HCT116 (cell line): Measurements from ENCODE around the gene TPH1. TPM values are rescaled to one million over a fixed set of nuclear protein-coding genes. Genes with fewer than 3 reads are reported as not detected.

Source experiments
- ATAC-seq: fragments of 200-7000 bp; cut with Tn5 transposase; 2 replicates; pipeline ENCODE4 v1.9.1; 2020; ENCODE audit warnings: mild to moderate bottlenecking, moderate library complexity
- BruUV-seq: library from RNA; stranded (reverse); fragments of 400-500 nt; replicated peaks from 2 replicates; lab custom pipeline; 2021; lab: Mats Ljungman, UMichigan
- CTCF ChIA-PET: fragments of 300-600 bp; sonication (Branson Sonifier 250); formaldehyde crosslinking; loops from one replicate; lab custom pipeline; 2021; ENCODE audit warnings: antibody characterized with exemption; lab: Charles Lee
- POLR2A ChIA-PET: fragments of 300-600, 350-600 bp; sonication (Branson Sonifier 250); formaldehyde crosslinking; loops from one replicate; lab custom pipeline; 2021; ENCODE audit warnings: antibody characterized with exemption; lab: Charles Lee
- RAD21 ChIA-PET, 2 experiments: fragments of 300-600 bp; sonication (Branson Sonifier 250); formaldehyde crosslinking; loops; one replicate each; lab custom pipeline; 2023; ENCODE audit warnings: low total read pairs in 2 of 2; ENCODE audit not compliant: uncharacterized antibody in 2 of 2, unreplicated experiment in 2 of 2, low non-redundant PET in 1 of 2; lab: Charles Lee
- DNase-seq: peaks from one replicate; pipeline ENCODE4 v3.0.0-alpha.2; 2010; ENCODE audit warnings: low read depth, low spot score
- H2AFZ ChIP-seq: fragments of 200-600 bp; shearing (Covaris generic), sonication (generic); 2 replicates; pipeline ENCODE4 v1.6.1; 2017; ENCODE audit warnings: low read depth, mixed run types, mixed read lengths, antibody characterized with exemption, low read length; ENCODE audit not compliant: poor library complexity, severe bottlenecking
- H3K27ac ChIP-seq: 2 replicates; pipeline ENCODE4 v1.5.1; 2012; ENCODE audit warnings: low read depth, low read length
- H3K27me3 ChIP-seq: fragments of 200-600 bp; sonication (generic); 2 replicates; pipeline ENCODE4 v1.6.1; 2016; ENCODE audit warnings: mixed run types, low read length, mixed read lengths; ENCODE audit not compliant: insufficient read depth
- H3K36me3 ChIP-seq, 2 experiments: fragments of 200-500 bp in 1 of 2; fragments of 200-600 bp in 1 of 2; sonication (Bioruptor generic) in 1 of 2; sonication (generic) in 1 of 2; 2 replicates each; pipeline versions ENCODE4 v1.5.1 to v1.6.1; 2014 to 2016; ENCODE audit warnings: low read length in 2 of 2, inconsistent platforms in 1 of 2, mixed read lengths in 1 of 2, mixed run types in 1 of 2; ENCODE audit not compliant: insufficient read depth in 2 of 2, control insufficient read depth in 1 of 2
- H3K4me1 ChIP-seq, 2 experiments: fragments of 200-600 bp in 1 of 2; sonication (generic) in 1 of 2; 2 replicates each; pipeline versions ENCODE4 v1.5.1 to v1.6.1; 2012 to 2017; ENCODE audit warnings: low read length in 2 of 2, inconsistent platforms in 1 of 2, mild to moderate bottlenecking in 1 of 2, mixed read lengths in 1 of 2, mixed run types in 1 of 2, moderate library complexity in 1 of 2; ENCODE audit not compliant: insufficient read depth in 2 of 2, control insufficient read depth in 1 of 2
- H3K4me2 ChIP-seq: fragments of 200-600 bp; sonication (generic); 2 replicates; pipeline ENCODE4 v1.6.1; 2017; ENCODE audit warnings: mixed run types, low read length, mixed read lengths
- H3K4me3 ChIP-seq, 2 experiments: fragments of 200-600 bp in 1 of 2; sonication (generic) in 1 of 2; replicated peaks in 1 of 2; 2 replicates each; pipeline ENCODE4 v1.5.1; 2011 to 2016; ENCODE audit warnings: low read length in 2 of 2, control low read depth in 1 of 2, low read depth in 1 of 2, mild to moderate bottlenecking in 1 of 2, mixed read lengths in 1 of 2, mixed run types in 1 of 2
- H3K79me2 ChIP-seq: fragments of 200-600 bp; sonication (generic); 2 replicates; pipeline ENCODE4 v1.6.1; 2017; ENCODE audit warnings: mild to moderate bottlenecking, mixed run types, low read length, moderate library complexity, mixed read lengths; ENCODE audit not compliant: insufficient read depth
- H3K9ac ChIP-seq: fragments of 200-600 bp; sonication (generic); 2 replicates; pipeline ENCODE4 v1.6.1; 2016; ENCODE audit warnings: low read length, mixed read lengths
- H3K9me2 ChIP-seq: fragments of 200-600 bp; sonication (generic), shearing (Covaris generic); 2 replicates; pipeline ENCODE4 v1.6.1; 2017; ENCODE audit warnings: mixed run types, mild to moderate bottlenecking, moderate library complexity; ENCODE audit not compliant: insufficient read depth
- H3K9me3 ChIP-seq, 2 experiments: fragments of 200-500 bp in 1 of 2; fragments of 200-600 bp in 1 of 2; sonication (Bioruptor generic) in 1 of 2; sonication (generic) in 1 of 2; 2 replicates each; pipeline ENCODE4 v1.6.1; 2014 to 2017; ENCODE audit warnings: low read length in 2 of 2, mixed read lengths in 2 of 2, inconsistent platforms in 1 of 2, low read depth in 1 of 2, mild to moderate bottlenecking in 1 of 2, mixed run types in 1 of 2, moderate library complexity in 1 of 2; ENCODE audit not compliant: control insufficient read depth in 1 of 2, insufficient read depth in 1 of 2
- H4K20me1 ChIP-seq: fragments of 200-600 bp; sonication (generic), shearing (Covaris generic); 2 replicates; pipeline ENCODE4 v1.6.1; 2017; ENCODE audit warnings: mixed run types, mild to moderate bottlenecking, moderate library complexity; ENCODE audit not compliant: insufficient read depth
- CEBPB ChIP-seq: IDR thresholded peaks from 2 replicates; pipeline ENCODE4 v1.6.1; 2012; ENCODE audit warnings: low read depth
- CTCF ChIP-seq, 3 experiments: fragments of 200-600 bp in 1 of 3; sonication (generic) in 1 of 3; IDR thresholded peaks in 2 of 3; conservative IDR thresholded peaks in 1 of 3; 2 replicates each; pipeline ENCODE4 v1.5.1; 2012 to 2017; ENCODE audit warnings: low read depth in 2 of 3, low read length in 2 of 3, antibody characterized with exemption in 1 of 3, borderline replicate concordance in 1 of 3, control low read depth in 1 of 3, mild to moderate bottlenecking in 1 of 3, mixed read lengths in 1 of 3, mixed run types in 1 of 3, moderate library complexity in 1 of 3; ENCODE audit not compliant: insufficient read depth in 1 of 3
- ELF1 ChIP-seq: IDR thresholded peaks from 2 replicates; pipeline ENCODE4 v1.6.1; 2012; ENCODE audit warnings: low read depth, borderline replicate concordance
- FOSL1 ChIP-seq: IDR thresholded peaks from 2 replicates; pipeline ENCODE4 v1.6.1; 2012; ENCODE audit warnings: low read depth
- JUND ChIP-seq: IDR thresholded peaks from 2 replicates; pipeline ENCODE4 v1.6.1; 2012
- POLR2A ChIP-seq: IDR thresholded peaks from 2 replicates; pipeline ENCODE4 v1.7.0; 2011; ENCODE audit warnings: borderline replicate concordance; ENCODE audit not compliant: insufficient read depth, insufficient read length; ENCODE audit errors: extremely low read depth
- RAD21 ChIP-seq: IDR thresholded peaks from 2 replicates; pipeline ENCODE4 v1.6.1; 2012; ENCODE audit warnings: low read depth, mild to moderate bottlenecking
- SP1 ChIP-seq: IDR thresholded peaks from 2 replicates; pipeline ENCODE4 v1.6.1; 2012; ENCODE audit warnings: low read depth
- SRF ChIP-seq: IDR thresholded peaks from 2 replicates; pipeline ENCODE4 v1.6.1; 2012; ENCODE audit warnings: low read depth
- YY1 ChIP-seq: IDR thresholded peaks from 2 replicates; pipeline ENCODE4 v1.6.1; 2011; ENCODE audit warnings: low read length, low read depth, moderate library complexity, mild to moderate bottlenecking; ENCODE audit not compliant: insufficient replicate concordance; ENCODE audit errors: extremely low read depth
- ZBTB33 ChIP-seq: IDR thresholded peaks from 2 replicates; pipeline ENCODE4 v1.6.1; 2011; ENCODE audit warnings: mild to moderate bottlenecking, low read length, moderate library complexity; ENCODE audit not compliant: insufficient replicate concordance; ENCODE audit errors: extremely low read depth
- ZFX ChIP-seq: fragments of 450-650 bp; IDR thresholded peaks from 2 replicates; pipeline ENCODE4 v1.6.1; 2017
- ZNF274 ChIP-seq: fragments of 200-500 bp; sonication (Bioruptor generic); IDR thresholded peaks from 2 replicates; pipeline ENCODE4 v1.6.1; 2014; ENCODE audit warnings: mild to moderate bottlenecking, low read depth, low read length, inconsistent platforms
- intact Hi-C: fragments of 100-400 bp; cut with micrococcal nuclease; formaldehyde crosslinking; loops from 2 replicates; pipeline ENCODE4 v1.10.0; 2022
- total RNA-seq: library from RNA; stranded (reverse); gene quantifications from one replicate; pipeline ENCODE4 v1.2.1, GENCODE V29; 2021; ENCODE audit not compliant: unreplicated experiment

TPH1 gene
- total RNA-seq, 1 experiment from 2014 or later, result 0.42 TPM

- H2AFZ ChIP-seq, result no peak overlapping the region
- H4K20me1 ChIP-seq, result no peaks in the 10 kb centered on the region
- intact Hi-C loops, result no loop called here
- TF ChIP-seq ELF1 (no peak), CTCF (IDR thresholded peaks at IDR 0.05 in 2 of 3, conservative IDR thresholded peaks at IDR 0.05 in 1 of 3; ENCODE audit: borderline replicate concordance in 1 of 3, insufficient read depth in 1 of 3, low read depth in 2 of 3, low read length in 2 of 3) (no peak), FOSL1 (no peak), JUND (no peak), ZNF274 (no peak), RAD21 (no peak), SRF (no peak), POLR2A (no peak), ZBTB33 (no peak), ZFX (no peak), SP1 (no peak), YY1 (no peak), CEBPB (no peak)
- no peaks in the 10 kb centered on the region for H3K79me2 ChIP-seq
- H3K4me1 ChIP-seq, result no peaks in the 10 kb centered on the region
- no peak overlapping the region for H3K27ac ChIP-seq
- no peaks in the 10 kb centered on the region for H3K9me2 ChIP-seq
- no peaks in the 10 kb centered on the region for H3K36me3 ChIP-seq
- H3K27me3 ChIP-seq, result no peaks in the 10 kb centered on the region
- DNase-seq (no peak), ATAC-seq (no peak)
- POLR2A ChIA-PET, result no interaction called here
- H3K9ac ChIP-seq, result no peak overlapping the region
- H3K9me3 ChIP-seq, result no peaks in the 10 kb centered on the region
- CTCF ChIA-PET, result no interaction called here
- no peak overlapping the region for H3K4me2 ChIP-seq
- no TSS peak for BruUV-seq
- no peak overlapping the region for H3K4me3 ChIP-seq
- RAD21 ChIA-PET, result no interaction called here
Measured at GRCh38 chr11:18050848-18051247, 4.8 kb upstream of the TPH1 start.
